Skin of body (tissue), 2 donors: ENCODE data around the gene SHANK1. TPM values are rescaled to one million over a fixed set of nuclear protein-coding genes. Genes with fewer than 3 reads are reported as not detected.

Source experiments
- DNase-seq: peaks from one replicate; lab custom pipeline; 2025; lab: John Stamatoyannopoulos, UW
- total RNA-seq: library from RNA; depleted of rRNA; stranded (reverse); fragments of >200 nt; gene quantifications from one replicate; pipeline ENCODE4 v1.2.3, GENCODE V29; 2014

The SHANK1 gene
- total RNA-seq, 1 donor from 2014 or later, result 2.9 TPM

- DNase-seq, result peak; percentile 53
Observed at GRCh38 chr19:50728084-50728737, 8.6 kb upstream of the SHANK1 start.

DNA sequence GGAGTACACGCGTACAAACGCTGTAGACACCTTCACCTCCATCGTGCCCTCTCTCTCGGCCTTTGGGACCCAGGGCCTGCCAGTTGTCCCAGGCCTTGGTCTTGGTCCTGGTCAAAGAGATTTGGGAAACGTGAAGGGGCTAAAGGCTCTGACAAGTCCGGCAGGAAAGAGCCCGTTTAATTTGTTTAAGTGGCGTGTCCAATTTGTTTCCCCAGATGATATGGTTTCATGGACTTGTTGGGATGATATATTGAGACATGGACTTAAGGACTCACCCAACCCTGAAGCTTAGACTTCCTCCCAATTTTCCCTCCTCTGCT, 6.3 kb upstream of the SHANK1 start:
- no peak for DNase-seq

- no peak for DNase-seq
Observed at GRCh38 chr19:50725218-50725910, 5.8 kb upstream of the SHANK1 start.

GRCh38 chr19:50724522-50725217, 5.1 kb upstream of the SHANK1 start:
- DNase-seq, result peak; percentile 99

DNA sequence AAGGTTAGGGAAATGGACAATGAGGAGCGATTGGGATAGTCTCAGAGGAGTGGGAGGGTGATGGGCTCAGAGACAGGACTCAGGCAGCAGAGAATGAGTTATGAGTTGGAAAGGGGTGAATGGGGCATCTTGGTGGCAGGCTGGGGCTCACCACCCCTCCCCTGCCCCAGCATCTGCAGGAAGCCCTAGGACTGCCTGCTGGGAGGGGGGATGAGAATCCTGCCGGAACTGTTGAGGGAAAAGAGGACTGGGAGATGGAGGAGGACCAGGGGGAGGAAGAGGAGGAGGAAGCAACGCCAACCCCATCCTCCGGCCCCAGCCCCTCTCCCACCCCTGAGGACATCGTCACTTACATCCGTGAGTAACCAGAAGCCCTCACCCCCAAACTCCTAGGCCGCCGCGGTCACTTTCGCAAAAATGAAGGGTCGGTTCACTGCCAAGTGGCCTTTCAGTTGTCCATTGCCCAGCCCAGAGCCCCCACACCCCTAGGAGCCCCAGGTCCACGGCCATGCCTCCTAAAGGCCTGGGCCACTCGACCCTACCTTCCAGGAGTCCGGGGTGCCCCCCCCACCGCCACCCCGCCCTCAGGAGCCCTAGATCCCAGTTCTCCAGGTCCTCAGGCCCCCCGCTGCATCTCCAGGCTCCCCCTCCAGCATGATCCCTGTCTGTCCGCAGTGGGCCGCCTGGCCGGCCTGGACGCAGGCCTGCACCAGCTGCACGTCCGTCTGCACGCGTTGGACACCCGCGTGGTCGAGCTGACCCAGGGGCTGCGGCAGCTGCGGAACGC, 4.3 kb upstream of the SHANK1 start:
- DNase-seq, result no peak

DNA sequence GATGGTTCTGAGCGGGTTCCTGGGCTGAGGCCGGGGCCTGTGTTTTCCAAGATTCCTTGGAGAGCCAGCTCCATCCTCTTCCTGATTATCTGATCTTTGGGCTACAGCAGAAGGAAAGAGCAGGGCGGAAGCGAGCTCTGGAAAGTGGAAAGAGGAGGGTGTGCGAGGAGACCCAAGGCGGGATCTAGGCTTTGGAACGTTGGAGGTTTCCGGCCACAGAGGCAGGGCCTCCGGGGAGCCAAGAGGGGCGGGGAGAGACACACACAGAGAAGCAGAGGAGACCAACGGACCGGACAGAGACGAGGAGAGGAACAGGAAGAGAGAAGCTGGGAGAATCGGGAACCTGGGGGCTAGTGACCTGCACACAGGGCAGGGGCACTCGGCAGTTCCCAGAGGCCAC, 3.5 kb upstream of the SHANK1 start, which contains the start of gene CLEC11A:
Gene CLEC11A, plus strand, starts transcription at position 296 of the 400 bp plus-strand sequence. CDS start 162 bp downstream, outside the sequence.
- peak; percentile 68 for DNase-seq

DNA sequence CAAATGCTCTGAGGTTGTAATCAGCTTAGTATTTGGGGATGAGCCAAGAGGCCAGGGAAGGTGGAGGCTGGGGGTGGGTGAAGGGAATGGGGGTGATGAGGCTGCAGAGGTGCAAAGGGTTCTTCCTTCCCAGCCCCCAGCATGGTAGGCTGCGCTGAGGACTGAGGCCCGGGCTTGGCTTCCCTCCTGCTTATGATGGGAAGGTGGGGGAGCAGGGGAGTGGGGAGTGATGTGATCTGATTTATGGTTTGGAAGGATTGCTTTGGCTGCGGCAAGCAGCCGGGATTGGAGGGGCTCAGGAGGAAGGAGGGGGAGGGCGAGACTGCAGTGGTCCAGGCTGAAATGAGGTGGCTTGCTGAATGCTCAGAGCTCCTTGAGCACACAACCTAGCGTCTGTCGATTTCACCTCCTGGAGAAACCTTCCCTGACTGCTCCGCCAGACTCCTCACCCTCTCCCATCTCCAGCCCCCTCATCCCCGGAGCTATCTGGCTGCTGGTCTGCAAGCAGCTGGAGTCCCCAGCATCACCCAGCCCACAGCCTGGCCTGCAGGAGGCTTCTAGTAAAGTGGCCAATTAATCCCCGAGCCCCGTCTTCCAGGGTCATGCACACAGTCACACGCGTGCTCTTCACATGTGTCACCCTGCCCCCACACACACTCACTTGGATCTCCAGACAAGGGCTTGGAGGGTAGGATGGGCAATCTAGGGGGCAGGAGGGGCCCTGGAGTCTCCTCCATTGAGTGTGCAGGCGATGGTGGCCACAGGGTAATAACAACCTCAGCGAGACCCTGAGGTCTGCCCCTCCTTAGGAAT, 2.8 kb upstream of the SHANK1 start:
- no peak for DNase-seq

DNA sequence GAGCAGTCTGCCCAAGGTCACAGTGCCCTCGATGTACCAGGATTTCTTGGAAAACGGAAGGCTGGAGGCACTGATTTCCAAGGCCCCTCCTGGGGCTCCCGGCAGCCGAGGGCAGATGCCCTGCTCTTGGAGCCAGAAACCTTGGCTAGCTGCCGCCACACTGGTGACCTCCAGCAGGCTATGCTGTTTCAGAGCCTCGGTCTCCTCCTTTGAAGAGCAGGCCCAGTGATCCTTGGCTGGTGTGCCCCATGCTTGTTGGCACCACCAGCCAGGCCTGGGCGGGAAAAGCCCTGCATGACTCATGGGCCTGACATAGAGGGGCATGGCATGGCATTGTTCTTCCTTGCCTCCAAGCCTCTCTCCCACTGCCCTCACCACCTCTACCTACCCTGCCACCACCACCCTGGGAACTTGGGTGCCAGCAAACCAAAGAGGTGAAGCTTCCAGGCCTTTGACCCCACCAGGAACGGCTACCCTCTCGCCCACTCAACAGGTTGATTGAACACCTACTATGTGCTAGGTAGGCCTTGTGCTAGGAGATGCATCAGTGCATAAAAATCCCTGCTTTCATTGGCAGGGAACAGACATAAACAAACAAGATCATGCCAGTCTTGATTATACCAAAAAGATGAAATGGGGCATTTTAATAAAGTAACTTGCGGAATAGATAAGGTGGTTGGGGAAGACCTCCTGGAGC, 2.0 kb upstream of the SHANK1 start:
- no peak for DNase-seq

DNA sequence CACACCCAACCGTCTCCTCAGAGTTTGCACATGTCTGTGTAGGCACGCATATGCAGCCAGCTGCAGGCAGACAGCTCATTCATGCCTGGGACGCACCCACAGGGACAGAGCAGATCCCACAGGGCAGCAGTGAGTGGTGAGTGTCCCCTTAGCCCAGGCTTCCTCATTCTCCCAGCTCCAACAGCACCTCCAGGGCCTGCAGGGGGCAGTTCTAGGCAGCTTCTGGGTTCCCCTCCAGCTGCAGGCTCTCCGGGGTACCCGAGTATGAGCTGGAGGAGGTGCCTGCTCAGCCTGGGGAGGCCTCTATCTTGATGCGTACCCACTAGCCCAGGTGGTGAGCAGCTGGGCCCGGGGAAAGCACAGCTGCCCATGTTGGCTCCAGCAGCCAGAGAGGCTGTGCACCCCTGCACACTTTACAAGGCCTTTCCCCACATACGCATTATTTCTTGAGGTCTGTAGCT, 1.3 kb upstream of the SHANK1 start:
- DNase-seq, result peak; percentile 39

GRCh38 chr19:50720181-50720920, 749 bp upstream of the SHANK1 start:
- no peak for DNase-seq

DNA sequence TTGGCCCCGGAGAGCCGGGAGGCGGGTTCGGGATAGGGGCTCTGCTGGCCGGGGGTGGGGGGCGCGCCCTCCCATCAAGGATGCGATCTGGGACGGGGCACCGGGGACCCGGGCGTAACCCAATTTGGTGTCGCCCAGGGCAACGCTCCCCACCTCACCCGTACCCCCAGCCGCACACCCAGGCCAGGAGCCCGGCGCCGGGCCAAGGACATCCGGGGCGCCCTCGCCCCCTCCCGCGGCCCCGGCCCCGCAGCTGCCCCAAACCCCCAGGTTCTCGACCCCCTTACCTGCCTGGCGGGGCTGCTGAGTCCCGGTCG, 525 bp downstream of the SHANK1 start:
- DNase-seq, result no peak

GRCh38 chr19:50718255-50719118, 1.1 kb downstream of the SHANK1 start:
- no peak for DNase-seq

DNA sequence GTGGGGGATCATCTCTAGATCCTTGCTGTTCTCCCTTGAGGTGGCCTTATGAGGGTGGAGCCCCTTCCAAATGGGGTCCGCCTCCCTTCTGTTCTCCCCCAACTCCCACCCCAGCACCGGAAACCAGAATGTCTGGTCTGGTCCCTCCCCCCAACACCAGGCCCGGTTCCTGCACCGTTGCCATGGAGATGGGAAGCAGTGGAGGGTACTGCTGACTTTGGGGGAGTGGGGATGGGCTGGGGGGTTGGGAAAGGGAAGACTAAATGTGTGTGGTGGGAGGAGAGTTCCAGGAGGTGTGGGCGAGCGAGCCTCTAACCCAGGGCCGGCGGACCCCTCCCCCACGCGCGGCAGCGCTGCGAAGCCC, 1.7 kb downstream of the SHANK1 start:
- DNase-seq, result no peak

DNA sequence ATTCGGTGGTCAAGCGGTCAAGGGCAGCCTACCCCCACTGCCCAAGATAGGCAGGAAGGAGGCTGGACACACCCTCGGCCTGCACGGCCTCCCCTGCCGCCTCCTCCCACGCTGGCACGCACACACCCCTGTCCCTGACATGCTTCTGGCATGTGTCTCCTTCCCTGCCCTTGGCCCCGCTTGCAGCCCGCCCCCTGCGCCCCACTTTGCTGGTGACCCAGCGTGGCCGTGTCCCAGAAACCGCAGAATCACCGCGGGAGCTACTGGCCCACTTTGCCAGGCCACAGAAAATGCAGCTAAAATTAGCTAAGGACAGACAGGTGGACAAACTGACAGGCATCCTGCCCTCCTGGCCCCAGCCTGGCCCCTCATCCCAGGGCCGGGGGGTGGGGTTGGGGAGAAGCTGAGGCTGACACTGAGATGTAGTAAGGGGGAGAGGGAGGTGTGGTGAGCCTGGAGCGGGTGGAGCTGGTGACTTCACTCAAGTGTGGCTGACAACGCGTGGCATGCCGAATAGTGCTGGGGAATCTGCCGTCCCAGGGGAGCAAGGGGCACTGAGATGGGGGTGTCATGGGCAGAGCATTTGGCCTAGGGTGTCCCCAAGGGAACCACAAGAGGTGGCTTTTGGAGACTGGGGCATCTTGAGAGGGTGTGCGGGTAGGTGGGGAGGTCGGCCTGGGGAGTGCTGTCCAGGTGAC, 2.4 kb downstream of the SHANK1 start:
- DNase-seq, result no peak

GRCh38 chr19:50716178-50717025, 3.2 kb downstream of the SHANK1 start:
- no peak for DNase-seq

DNA sequence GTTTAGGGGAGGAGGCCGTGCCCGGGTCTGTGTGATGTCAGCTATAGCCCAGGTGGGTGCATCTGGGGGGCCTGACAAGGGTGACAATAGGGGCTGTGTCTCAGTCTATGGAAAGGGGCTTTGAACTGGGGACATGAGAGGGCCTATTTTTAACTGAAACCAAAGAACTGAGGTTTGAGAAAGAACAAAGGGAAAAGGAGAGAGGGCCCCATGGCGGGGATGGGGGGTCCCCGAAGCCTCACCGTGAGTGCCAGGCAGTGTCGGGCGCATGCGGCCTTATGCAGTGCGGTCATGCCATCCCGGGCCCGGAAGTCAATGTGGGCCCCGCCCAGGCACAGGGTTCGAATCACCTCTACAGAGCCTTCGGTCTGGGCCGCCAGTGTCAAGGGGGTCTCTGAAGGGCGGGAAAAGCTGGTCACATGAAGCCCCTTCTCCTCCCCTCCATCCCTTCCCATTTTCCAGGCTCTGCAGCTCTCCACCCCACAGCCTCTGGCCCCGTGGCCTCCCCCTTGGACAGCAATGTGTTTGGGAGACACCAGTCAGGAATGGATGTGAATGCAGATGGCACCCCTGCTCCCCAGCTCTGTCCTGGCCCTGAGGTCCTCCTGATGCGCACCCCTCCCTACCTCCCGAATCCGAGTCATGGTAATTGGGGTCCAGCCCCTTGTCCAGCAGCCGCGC, 5.9 kb downstream of the SHANK1 start:
- DNase-seq, result no peak

DNA sequence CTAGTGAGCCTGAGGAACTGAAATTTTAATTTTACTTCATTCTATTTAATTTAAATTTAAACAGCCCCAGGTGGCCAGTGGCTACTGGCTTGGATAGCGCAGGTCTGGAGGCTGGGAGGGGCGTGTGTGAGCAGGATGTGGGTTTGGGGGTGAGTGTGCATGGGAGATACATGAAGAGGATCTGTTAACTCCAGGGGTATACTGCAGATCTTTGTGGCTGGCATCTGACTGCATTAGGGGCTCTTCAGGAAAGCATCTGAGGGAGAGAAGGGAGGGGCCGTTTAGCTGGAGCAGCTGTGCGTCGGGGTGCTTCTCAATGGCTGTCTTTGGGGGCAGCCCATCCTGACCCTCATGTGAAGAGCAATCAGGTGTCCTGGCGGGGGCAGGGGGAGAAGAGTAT, 6.8 kb downstream of the SHANK1 start:
- DNase-seq, result no peak
